ACC112 (cell line): ENCODE measurements around the gene SLC10A7.

Experiments used
- H2AFZ ChIP-seq: fragments of 200-600 bp; sonication (generic); one replicate; pipeline ENCODE4 v1.6.0; 2017; ENCODE audit warnings: antibody characterized with exemption, low read length; ENCODE audit not compliant: unreplicated experiment
- H3K27ac ChIP-seq: fragments of 200-600 bp; sonication (generic); 2 replicates; pipeline ENCODE4 v1.5.1; 2014; ENCODE audit warnings: low read depth, mild to moderate bottlenecking, antibody characterized with exemption, low read length, moderate library complexity
- H3K27me3 ChIP-seq: fragments of 200-600 bp; sonication (generic); 2 replicates; pipeline ENCODE4 v1.6.1; 2014; ENCODE audit warnings: mild to moderate bottlenecking, antibody characterized with exemption, low read length, moderate library complexity, mixed read lengths; ENCODE audit not compliant: insufficient read depth
- H3K36me3 ChIP-seq: fragments of 200-600 bp; sonication (generic); 2 replicates; pipeline ENCODE4 v1.6.1; 2016; ENCODE audit warnings: mild to moderate bottlenecking, antibody characterized with exemption, low read length, moderate library complexity, mixed read lengths; ENCODE audit not compliant: insufficient read depth
- H3K4me1 ChIP-seq: fragments of 200-600 bp; sonication (generic); one replicate; pipeline ENCODE4 v1.6.1; 2016; ENCODE audit warnings: low read length, mixed read lengths; ENCODE audit not compliant: insufficient read depth, unreplicated experiment, control insufficient read depth
- H3K4me3 ChIP-seq: fragments of 200-600 bp; sonication (generic); 2 replicates; pipeline ENCODE4 v1.5.1; 2014; ENCODE audit warnings: mild to moderate bottlenecking, low read depth, low read length
- H3K79me2 ChIP-seq: fragments of 200-600 bp; sonication (generic); one replicate; pipeline ENCODE4 v1.6.0; 2016; ENCODE audit warnings: low read length; ENCODE audit not compliant: control insufficient read depth, unreplicated experiment, insufficient read depth

SLC10A7 gene

GRCh38 chr4:146407257-146407656, 114.5 kb downstream of the SLC10A7 start:
- Histone ChIP-seq H3K36me3 (no peaks in the 10 kb centered on the region), H3K4me1 (peaks cover 14% of the 10 kb centered on the region), H3K27ac (no peak overlapping the region), H2AFZ (no peak overlapping the region), H3K4me3 (no peak overlapping the region), H3K79me2 (no peaks in the 10 kb centered on the region), H3K27me3 (no peaks in the 10 kb centered on the region)

GRCh38 chr4:146401274-146401673, 120.5 kb downstream of the SLC10A7 start:
- Histone ChIP-seq H3K36me3 (no peaks in the 10 kb centered on the region), H3K27ac (no peak overlapping the region), H3K4me3 (no peak overlapping the region), H3K27me3 (no peaks in the 10 kb centered on the region), H3K79me2 (no peaks in the 10 kb centered on the region), H2AFZ (no peak overlapping the region), H3K4me1 (no peaks in the 10 kb centered on the region)

- no peak overlapping the region for H3K27ac ChIP-seq
- no peak overlapping the region for H3K4me3 ChIP-seq
- no peaks in the 10 kb centered on the region for H3K79me2 ChIP-seq
- H2AFZ ChIP-seq, result no peak overlapping the region
- no peaks in the 10 kb centered on the region for H3K36me3 ChIP-seq
- H3K27me3 ChIP-seq, result no peaks in the 10 kb centered on the region
- H3K4me1 ChIP-seq, result no peaks in the 10 kb centered on the region
Observed at GRCh38 chr4:146398896-146399445, 122.8 kb downstream of the SLC10A7 start.

GRCh38 chr4:146398404-146398803, 123.3 kb downstream of the SLC10A7 start:
- no peak overlapping the region for H3K27ac ChIP-seq
- no peaks in the 10 kb centered on the region for H3K4me1 ChIP-seq

GRCh38 chr4:146389561-146389960, 132.2 kb downstream of the SLC10A7 start:
- Histone ChIP-seq H3K27me3 (no peaks in the 10 kb centered on the region), H3K27ac (no peak overlapping the region), H3K4me3 (no peak overlapping the region), H3K36me3 (no peaks in the 10 kb centered on the region), H3K4me1 (no peaks in the 10 kb centered on the region), H2AFZ (no peak overlapping the region), H3K79me2 (no peaks in the 10 kb centered on the region)

More at GRCh38 chr4:146398404-146398803, 123.3 kb downstream of the SLC10A7 start:
- Histone ChIP-seq H2AFZ (no peak overlapping the region), H3K36me3 (no peaks in the 10 kb centered on the region), H3K79me2 (no peaks in the 10 kb centered on the region), H3K27me3 (no peaks in the 10 kb centered on the region), H3K4me3 (no peak overlapping the region)

- Histone ChIP-seq H3K27ac (no peak overlapping the region), H3K36me3 (no peaks in the 10 kb centered on the region), H2AFZ (no peak overlapping the region), H3K4me1 (peaks cover 7% of the 10 kb centered on the region), H3K27me3 (no peaks in the 10 kb centered on the region), H3K4me3 (no peak overlapping the region), H3K79me2 (no peaks in the 10 kb centered on the region)
Observed at GRCh38 chr4:146382194-146382593, 139.5 kb downstream of the SLC10A7 start.

- H3K27ac ChIP-seq, result no peak overlapping the region
- peaks cover 7% of the 10 kb centered on the region for H3K4me1 ChIP-seq
- no peaks in the 10 kb centered on the region for H3K79me2 ChIP-seq
- H2AFZ ChIP-seq, result no peak overlapping the region
- no peaks in the 10 kb centered on the region for H3K36me3 ChIP-seq
- H3K4me3 ChIP-seq, result no peak overlapping the region
- no peaks in the 10 kb centered on the region for H3K27me3 ChIP-seq
Observed at GRCh38 chr4:146381263-146381872, 140.4 kb downstream of the SLC10A7 start.

- Histone ChIP-seq H2AFZ (no peak overlapping the region), H3K27me3 (no peaks in the 10 kb centered on the region), H3K4me3 (no peak overlapping the region), H3K36me3 (no peaks in the 10 kb centered on the region), H3K4me1 (peaks cover 7% of the 10 kb centered on the region), H3K27ac (no peak overlapping the region), H3K79me2 (no peaks in the 10 kb centered on the region)
Observed at GRCh38 chr4:146379744-146380143, 142.0 kb downstream of the SLC10A7 start.

- H3K27ac ChIP-seq, result peak overlapping the region; percentile 34; the same call in 1 of the 2 replicates
- no peak overlapping the region for H3K4me3 ChIP-seq
- H3K4me1 ChIP-seq, result peaks cover 18% of the 10 kb centered on the region
- H3K36me3 ChIP-seq, result no peaks in the 10 kb centered on the region
- no peak overlapping the region for H2AFZ ChIP-seq
- no peaks in the 10 kb centered on the region for H3K79me2 ChIP-seq
- H3K27me3 ChIP-seq, result no peaks in the 10 kb centered on the region
Observed at GRCh38 chr4:146371812-146372211, 149.9 kb downstream of the SLC10A7 start.

GRCh38 chr4:146370841-146371240, 150.9 kb downstream of the SLC10A7 start:
- Histone ChIP-seq H3K27me3 (no peaks in the 10 kb centered on the region), H3K4me3 (no peak overlapping the region), H3K36me3 (no peaks in the 10 kb centered on the region), H2AFZ (no peak overlapping the region), H3K79me2 (no peaks in the 10 kb centered on the region), H3K27ac (peak overlapping the region; percentile 34; the same call in 1 of the 2 replicates), H3K4me1 (peaks cover 18% of the 10 kb centered on the region)

- Histone ChIP-seq H3K27me3 (no peaks in the 10 kb centered on the region), H3K4me1 (peaks cover 18% of the 10 kb centered on the region), H3K79me2 (no peaks in the 10 kb centered on the region), H3K36me3 (no peaks in the 10 kb centered on the region), H3K27ac (no peak overlapping the region), H3K4me3 (no peak overlapping the region), H2AFZ (no peak overlapping the region)
Observed at GRCh38 chr4:146369446-146369845, 152.3 kb downstream of the SLC10A7 start.
